ENCODE results near the gene BCO2.

Gene BCO2

DNA sequence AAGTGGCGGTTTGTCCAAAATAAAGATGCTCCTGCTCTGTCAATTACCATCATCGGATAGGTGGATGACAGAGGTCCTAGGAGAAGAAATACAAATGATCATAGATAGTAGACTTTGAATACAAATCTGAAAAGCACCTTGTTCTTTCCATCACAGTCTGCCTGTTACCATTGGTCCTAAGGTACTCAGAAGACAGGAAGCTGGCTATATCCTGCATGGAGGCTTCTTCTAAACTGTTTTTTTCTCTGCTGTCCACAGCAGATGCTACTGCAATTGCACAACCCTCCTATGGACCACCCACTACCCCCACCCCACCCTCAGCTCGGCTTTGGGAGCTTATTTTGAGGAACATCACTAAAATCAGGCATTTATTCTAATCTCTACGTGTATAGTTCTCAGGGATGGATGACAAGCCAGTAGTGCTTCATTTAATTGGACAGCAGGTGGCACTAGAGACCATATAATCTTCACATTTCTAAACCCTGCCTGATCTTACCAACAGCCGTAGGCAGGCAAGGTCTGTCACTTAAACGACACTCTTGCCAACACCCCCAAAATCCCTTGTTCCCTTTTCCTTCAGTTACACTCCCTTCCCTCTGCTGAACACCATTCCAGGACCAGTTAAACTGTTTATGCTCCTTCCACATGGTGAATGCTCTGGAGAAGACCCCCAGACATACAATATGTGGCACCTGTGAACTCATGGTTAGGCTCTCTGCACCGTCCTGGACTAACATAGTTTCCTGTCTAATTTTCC, 44.3 kb downstream of the BCO2 start:
- H3K36me3 ChIP-seq (ENCODE audit: control insufficient read depth, insufficient read depth, low read length), result no peaks in the 10 kb centered on the region
- H3K4me3 ChIP-seq (replicated peaks; ENCODE audit: low read depth, low read length), result no peak overlapping the region
- TF ChIP-seq, protein P1, sequence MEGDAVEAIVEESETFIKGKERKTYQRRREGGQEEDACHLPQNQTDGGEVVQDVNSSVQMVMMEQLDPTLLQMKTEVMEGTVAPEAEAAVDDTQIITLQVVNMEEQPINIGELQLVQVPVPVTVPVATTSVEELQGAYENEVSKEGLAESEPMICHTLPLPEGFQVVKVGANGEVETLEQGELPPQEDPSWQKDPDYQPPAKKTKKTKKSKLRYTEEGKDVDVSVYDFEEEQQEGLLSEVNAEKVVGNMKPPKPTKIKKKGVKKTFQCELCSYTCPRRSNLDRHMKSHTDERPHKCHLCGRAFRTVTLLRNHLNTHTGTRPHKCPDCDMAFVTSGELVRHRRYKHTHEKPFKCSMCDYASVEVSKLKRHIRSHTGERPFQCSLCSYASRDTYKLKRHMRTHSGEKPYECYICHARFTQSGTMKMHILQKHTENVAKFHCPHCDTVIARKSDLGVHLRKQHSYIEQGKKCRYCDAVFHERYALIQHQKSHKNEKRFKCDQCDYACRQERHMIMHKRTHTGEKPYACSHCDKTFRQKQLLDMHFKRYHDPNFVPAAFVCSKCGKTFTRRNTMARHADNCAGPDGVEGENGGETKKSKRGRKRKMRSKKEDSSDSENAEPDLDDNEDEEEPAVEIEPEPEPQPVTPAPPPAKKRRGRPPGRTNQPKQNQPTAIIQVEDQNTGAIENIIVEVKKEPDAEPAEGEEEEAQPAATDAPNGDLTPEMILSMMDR (IDR thresholded peaks at IDR 0.05; ENCODE audit: insufficient read depth, low read length, poor library complexity, severe bottlenecking), result peak; percentile 57
- H3K27me3 ChIP-seq (replicated peaks; ENCODE audit: control insufficient read depth, insufficient read depth, low read length), result no peaks in the 10 kb centered on the region
- DNase-seq (ENCODE audit: extremely low read depth, insufficient read length), result peak; percentile 24

DNA sequence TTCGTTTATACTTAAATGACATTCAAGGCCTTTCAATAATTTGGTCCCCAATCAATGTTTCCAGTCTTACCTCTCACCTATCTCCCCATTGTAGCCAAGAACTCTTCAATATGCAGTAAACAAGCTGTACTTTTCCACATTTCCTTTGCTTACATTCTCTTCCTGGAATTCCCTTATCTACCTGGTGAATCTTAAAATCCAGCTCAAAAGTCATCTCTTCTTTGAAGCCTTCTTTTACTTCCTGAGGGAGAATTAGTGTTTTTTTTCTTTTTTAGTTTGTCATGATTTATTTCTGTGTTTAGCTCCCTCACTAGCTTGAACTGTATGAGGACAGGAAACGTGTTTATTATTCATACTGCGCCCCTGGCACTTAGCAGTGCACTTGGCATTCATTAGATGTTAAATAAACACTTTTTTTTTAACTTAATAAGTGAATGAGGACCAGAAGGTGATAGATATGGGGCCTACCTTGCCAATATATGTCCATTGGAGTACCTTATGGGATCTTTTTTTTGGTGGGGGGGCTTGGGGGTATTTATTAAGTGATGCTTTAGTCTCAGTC, 46.0 kb downstream of the BCO2 start:
- Histone ChIP-seq H3K27me3 (replicated peaks; ENCODE audit: control insufficient read depth, insufficient read depth, low read length) (no peaks in the 10 kb centered on the region), H3K4me3 (replicated peaks; ENCODE audit: low read depth, low read length) (no peak overlapping the region), H3K36me3 (ENCODE audit: control insufficient read depth, insufficient read depth, low read length) (no peaks in the 10 kb centered on the region)
- no peak for DNase-seq (ENCODE audit: extremely low read depth, insufficient read length)
- TF ChIP-seq, protein P1 (IDR thresholded peaks at IDR 0.05; ENCODE audit: insufficient read depth, low read length, poor library complexity, severe bottlenecking), result no peak

DNA sequence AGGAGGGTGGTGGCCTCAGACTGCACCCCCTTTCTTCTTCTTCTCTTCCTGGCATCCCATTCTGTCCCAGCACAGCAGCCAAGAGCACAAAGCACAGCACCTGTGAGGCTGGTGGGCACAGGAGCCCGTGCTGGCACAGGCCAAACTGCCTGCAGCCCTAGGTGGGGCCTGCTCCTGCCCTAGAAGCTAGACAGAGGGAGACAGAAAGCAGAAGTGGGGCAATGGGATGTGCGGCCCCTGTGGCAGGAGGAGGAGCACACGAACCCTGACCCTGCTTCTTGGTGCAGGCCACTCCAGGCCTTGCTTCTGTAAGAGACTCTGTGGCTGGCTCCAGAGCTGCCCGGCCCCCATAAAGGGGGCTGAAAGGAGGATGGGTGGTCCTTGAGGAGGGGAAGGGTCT, 47.0 kb downstream of the BCO2 start:
- Histone ChIP-seq H3K27me3 (replicated peaks; ENCODE audit: control insufficient read depth, insufficient read depth, low read length) (no peaks in the 10 kb centered on the region), H3K36me3 (ENCODE audit: control insufficient read depth, insufficient read depth, low read length) (no peaks in the 10 kb centered on the region), H3K4me3 (replicated peaks; ENCODE audit: low read depth, low read length) (no peak overlapping the region)
- TF ChIP-seq, protein P1 (IDR thresholded peaks at IDR 0.05; ENCODE audit: insufficient read depth, low read length, poor library complexity, severe bottlenecking), result no peak
- DNase-seq (ENCODE audit: extremely low read depth, insufficient read length), result no peak

DNA sequence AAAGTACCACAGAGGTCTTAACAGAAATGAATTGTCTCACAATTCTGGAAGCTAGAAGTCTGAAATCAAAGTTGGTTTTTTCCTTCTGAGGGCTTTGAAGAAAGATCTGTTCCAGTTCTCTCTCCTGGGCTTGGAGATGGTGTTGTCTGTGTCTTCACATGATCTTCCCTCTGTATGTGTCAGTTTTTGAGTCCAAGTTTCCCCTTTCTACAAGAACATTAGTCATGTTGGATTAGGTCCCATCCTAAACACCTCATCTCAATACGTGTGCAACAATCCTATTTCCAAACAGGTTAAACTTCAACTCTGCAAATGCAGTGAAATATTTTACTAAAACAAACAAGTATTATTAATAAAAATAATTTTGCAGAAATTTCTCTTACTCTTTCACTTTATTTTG, 47.8 kb downstream of the BCO2 start:
- H3K27me3 ChIP-seq (replicated peaks; ENCODE audit: control insufficient read depth, insufficient read depth, low read length), result no peaks in the 10 kb centered on the region
- H3K4me3 ChIP-seq (replicated peaks; ENCODE audit: low read depth, low read length), result no peak overlapping the region
- TF ChIP-seq, protein P1 (IDR thresholded peaks at IDR 0.05; ENCODE audit: insufficient read depth, low read length, poor library complexity, severe bottlenecking), result no peak
- no peak for DNase-seq (ENCODE audit: extremely low read depth, insufficient read length)
- H3K36me3 ChIP-seq (ENCODE audit: control insufficient read depth, insufficient read depth, low read length), result no peaks in the 10 kb centered on the region

DNA sequence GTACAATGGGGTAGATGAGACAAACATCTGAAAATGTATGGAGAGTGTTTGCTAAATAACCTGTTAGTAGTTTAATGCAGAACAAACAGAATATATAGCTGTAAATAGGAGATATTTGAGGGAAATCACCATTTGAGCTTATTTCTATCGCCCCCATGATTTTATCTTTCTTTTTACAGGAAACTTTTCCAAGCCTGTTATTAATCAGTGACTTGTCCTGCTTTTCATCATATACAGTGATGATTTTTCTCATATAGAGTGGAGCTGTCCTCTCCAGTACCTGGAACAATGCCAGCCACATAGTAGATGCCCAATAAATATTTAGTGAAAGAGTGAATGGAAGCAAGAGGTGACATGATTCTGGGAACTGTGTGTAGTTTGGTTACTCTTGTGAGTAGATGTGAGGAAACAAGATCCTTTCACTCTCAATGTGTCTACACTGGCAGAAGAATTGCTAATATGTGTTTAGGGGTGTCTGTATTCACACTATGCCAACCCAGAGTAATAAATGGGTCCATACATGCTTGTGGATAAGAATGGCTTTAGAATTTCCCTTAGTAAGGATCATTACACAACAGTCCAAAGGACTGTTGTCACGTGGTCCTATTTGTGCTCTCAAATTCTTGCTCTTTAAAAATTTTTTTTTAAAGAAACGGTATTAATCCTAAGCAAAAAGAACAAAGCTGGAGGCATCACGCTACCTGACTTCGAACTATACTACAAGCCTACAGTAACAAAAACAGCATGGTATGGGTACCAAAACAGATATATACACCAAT, 48.6 kb downstream of the BCO2 start:
- H3K36me3 ChIP-seq (ENCODE audit: control insufficient read depth, insufficient read depth, low read length), result no peaks in the 10 kb centered on the region
- TF ChIP-seq, protein P1 (IDR thresholded peaks at IDR 0.05; ENCODE audit: insufficient read depth, low read length, poor library complexity, severe bottlenecking), result no peak
- DNase-seq (ENCODE audit: extremely low read depth, insufficient read length), result no peak
- H3K27me3 ChIP-seq (replicated peaks; ENCODE audit: control insufficient read depth, insufficient read depth, low read length), result no peaks in the 10 kb centered on the region
- H3K4me3 ChIP-seq (replicated peaks; ENCODE audit: low read depth, low read length), result no peak overlapping the region
